HG03432 (cell line): ENCODE measurements around the gene TCIRG1.

Experiments
- ATAC-seq: cut with Tn5 transposase; IDR thresholded peaks from one replicate; pipeline ENCODE4 v1.9.1; 2021; ENCODE audit warnings: mild to moderate bottlenecking, moderate library complexity; ENCODE audit not compliant: unreplicated experiment

TCIRG1 gene

GRCh38 chr11:68036141-68036716 lies 2.6 kb upstream of the TCIRG1 start:
- no peak for ATAC-seq

GRCh38 chr11:68036717-68037239 lies 2.0 kb upstream of the TCIRG1 start:
- no peak for ATAC-seq

GRCh38 chr11:68037411-68038225 lies 1.2 kb upstream of the TCIRG1 start:
- no peak for ATAC-seq

DNA sequence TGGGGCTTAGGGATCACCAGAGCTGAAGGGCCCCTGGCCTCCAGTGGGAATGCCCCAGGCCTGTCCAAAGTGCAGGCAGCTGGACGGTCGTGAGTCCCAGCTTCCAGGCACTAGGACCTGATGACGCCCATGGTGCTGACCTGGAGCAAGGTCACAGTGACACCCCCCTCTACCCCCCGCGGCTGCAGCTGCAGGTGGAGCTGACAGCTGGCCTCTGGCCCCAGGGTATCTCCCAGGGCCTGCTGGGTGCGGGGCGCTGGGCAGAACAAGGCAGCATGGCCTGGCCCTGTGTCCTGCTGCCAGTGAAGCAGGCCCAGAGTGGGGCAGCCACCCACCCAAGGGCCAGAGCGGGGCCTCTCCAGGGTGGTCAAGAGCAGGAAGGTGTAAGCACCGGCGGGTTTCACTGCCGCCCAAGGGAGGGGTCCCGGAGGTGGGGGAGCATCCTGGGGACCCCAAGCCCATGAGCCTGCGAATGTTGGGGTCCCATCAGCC lies 553 bp upstream of the TCIRG1 start:
- peak; percentile 1 for ATAC-seq

GRCh38 chr11:68039526-68040086 lies 781 bp downstream of the TCIRG1 start:
- no peak for ATAC-seq

DNA sequence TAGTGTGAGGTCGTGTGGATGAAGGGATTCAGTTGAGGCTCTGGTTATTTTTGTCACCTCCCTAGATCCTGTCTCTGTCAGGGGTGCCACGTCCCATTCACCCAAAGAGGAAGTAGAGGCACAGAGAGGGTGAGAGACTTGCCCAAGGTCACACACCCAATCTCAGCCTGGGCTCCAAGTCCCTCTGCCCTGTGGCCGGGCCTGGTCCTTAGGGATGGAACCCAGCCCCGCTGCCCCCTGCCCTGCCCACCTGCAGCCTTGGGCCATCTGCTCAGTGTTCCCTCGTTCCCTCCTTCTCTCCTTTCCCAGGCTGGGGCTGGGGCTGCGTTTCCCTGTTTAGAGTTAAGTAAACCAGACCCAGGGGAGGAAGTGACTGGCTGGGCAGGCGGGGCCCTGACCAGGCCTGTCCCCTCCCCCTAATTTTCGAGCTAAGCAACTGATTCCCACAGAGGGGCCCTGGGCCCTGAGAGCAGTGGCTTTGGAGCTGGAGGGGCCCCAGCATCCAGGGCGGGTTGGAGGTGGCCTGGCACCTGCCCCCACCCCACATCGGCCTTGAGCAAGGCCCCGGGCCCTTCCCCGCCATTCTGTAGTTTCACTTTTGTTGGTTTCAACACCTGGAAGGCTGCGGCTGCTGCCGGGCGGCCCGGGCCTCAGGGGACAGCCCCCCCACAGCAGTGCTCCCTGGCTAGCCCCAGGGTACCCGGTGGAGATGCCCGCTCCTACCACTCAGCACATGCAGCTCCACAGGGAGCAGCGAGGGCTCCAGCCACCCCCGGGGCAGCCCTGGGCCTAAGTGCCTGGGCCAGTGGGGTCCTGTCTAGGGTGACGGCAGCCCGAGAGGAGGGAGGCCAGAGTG lies 1.5 kb downstream of the TCIRG1 start:
- peak; percentile 59 for ATAC-seq

DNA sequence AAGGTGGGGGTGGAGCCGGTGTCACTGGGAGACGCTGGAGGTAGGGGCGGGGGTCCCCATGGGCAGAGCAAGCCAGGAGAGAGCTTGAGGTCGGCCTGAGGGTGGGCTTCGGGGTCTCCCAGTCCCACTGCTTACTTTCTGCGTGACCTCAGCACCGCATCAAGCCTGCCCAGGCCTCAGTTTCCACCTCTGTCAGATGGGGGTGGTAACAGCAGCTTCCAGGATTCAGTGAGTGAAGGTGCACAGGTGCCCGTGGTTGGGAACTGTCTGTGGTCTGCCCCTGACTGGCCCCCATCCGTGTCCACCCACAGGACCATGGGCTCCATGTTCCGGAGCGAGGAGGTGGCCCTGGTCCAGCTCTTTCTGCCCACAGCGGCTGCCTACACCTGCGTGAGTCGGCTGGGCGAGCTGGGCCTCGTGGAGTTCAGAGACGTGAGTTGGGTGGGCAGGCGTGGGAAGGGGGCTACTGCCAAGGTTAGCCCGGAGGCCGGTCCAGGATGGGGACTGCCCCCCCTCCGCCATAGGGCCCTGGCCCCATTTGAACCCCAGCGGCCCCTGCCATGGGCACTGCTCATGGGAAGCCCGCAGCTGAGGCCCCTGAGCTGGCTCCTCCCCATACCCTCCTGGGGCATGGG lies 2.2 kb downstream of the TCIRG1 start:
- no peak for ATAC-seq

- no peak for ATAC-seq
These were observed 2.9 kb downstream of the TCIRG1 start for GRCh38 chr11:68041617-68042218.

GRCh38 chr11:68042219-68043028 lies 3.6 kb downstream of the TCIRG1 start:
- ATAC-seq = no peak

DNA sequence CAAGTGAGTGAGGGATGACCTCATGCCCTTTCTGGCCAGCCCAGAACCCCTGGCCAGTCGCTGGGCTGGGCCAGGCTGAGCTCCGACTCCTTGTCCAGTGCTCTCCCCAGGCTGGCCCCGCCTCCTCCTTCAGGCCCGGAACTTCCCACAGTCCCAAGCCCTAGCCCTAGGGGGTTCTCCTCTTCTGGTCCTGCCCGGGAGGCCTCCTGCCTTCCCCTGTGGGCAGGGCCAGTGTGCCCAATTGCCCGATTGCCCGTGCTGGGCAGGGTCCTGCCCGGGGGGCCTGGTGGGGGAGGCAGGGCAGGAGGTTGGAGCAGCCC lies 4.2 kb downstream of the TCIRG1 start:
- no peak for ATAC-seq

DNA sequence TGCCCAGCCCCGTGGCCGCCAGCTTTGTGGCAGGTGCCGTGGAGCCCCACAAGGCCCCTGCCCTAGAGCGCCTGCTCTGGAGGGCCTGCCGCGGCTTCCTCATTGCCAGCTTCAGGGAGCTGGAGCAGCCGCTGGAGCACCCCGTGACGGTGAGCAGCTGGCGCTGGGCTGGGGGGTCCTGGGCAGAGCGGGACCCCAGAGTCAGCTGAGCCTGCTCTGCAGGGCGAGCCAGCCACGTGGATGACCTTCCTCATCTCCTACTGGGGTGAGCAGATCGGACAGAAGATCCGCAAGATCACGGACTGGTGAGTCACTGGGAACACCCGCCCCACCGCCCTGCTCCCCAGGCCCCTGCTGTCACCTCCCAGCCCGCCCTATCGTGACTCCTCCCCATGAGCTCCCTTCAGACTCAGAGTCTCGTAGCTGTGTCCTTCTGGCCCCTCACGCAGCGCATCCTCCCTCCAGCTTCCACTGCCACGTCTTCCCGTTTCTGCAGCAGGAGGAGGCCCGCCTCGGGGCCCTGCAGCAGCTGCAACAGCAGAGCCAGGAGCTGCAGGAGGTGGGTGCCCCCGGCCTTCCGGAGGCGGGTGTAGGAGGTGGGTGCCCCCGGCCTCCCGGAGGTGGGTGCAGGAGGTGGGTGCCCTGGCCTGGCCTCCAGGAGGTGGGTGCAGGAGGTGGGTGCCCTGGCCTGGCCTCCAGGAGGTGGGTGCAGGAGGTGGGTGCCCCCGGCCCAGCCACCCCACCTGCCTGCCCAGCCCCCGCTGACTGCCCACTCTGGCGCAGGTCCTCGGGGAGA lies 4.7 kb downstream of the TCIRG1 start:
- no peak for ATAC-seq

DNA sequence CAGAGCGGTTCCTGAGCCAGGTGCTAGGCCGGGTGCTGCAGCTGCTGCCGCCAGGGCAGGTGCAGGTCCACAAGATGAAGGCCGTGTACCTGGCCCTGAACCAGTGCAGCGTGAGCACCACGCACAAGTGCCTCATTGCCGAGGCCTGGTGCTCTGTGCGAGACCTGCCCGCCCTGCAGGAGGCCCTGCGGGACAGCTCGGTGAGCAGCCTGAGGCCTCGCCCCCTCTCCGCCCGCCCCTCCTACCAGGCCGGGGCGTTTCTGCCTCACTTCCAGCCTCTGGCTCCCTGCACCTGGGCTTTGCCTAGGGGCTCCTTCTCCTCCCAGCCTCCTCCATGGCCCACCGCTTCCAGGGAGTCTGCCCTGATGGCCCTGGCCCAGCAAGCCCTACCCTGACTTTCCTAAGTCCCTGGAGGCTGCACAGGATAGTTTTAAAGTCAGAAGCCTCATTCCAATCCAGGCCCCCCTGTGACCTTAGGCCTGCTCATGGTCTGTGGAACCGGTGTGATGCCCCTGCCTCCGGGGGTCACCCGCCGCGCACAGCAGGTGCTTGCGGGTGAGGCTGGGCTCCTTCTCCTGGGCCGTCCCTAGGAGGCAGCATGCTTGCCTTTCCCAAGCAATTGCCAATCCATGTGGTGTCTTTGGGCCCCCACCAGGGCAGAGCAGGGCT lies 5.5 kb downstream of the TCIRG1 start:
- no peak for ATAC-seq

DNA sequence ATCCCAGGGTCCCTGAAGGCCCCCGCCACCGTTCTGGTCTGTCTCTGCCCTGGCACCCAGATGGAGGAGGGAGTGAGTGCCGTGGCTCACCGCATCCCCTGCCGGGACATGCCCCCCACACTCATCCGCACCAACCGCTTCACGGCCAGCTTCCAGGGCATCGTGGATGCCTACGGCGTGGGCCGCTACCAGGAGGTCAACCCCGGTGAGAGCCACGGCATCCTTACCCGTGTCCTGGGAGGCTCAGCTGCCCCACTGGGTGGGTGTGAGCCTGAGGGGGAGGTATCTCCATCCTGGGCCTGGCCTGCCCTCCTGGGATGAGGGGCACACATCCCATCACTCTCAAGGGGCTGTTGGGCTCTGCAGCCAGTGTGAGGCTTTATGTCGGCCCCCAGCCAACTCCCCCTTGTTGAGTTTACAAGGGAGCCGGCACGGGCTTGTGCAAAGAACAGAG lies 6.1 kb downstream of the TCIRG1 start:
- ATAC-seq = no peak

GRCh38 chr11:68047437-68048290 lies 8.8 kb downstream of the TCIRG1 start:
- no peak for ATAC-seq

- ATAC-seq = no peak
These were observed 10.1 kb downstream of the TCIRG1 start for GRCh38 chr11:68048681-68049508.
